ENCODE measurements around the gene IDH1. TPM values are rescaled to one million over a fixed set of nuclear protein-coding genes. Genes with fewer than 3 reads are reported as not detected.
"Not testable (repeated sequence)": the region's sequence is repeated elsewhere in the genome, so short reads cannot be mapped to it uniquely, and the experiment has no call there.

The IDH1 gene
- total and polyA plus RNA-seq, 7 experiments from 2014 or later, result 1.8 to 26.4 (median 16.0) TPM

- no peaks in the 10 kb centered on the region for H3K36me3 ChIP-seq (ENCODE audit: control insufficient read depth in 2 of 3, insufficient read depth in 3 of 3, low read length in 3 of 3)
- no peak overlapping the region for H3K4me3 ChIP-seq (ENCODE audit: low read length)
- ChIA-PET CTCF (no interaction called here), POLR2A (no interaction called here)
- H3K27me3 ChIP-seq (ENCODE audit: control insufficient read depth in 2 of 2, insufficient read depth in 2 of 2, low read length in 2 of 2), result no peaks in the 10 kb centered on the region
- intact Hi-C loops (cut with micrococcal nuclease), result no loop called here
- no peaks in the 10 kb centered on the region for H3K9me3 ChIP-seq (ENCODE audit: control insufficient read depth in 2 of 3, low read length in 3 of 3)
- Mint-ChIP-seq H3K9me3 (peaks cover 0 to 9% (median 2%) of the 10 kb centered on the region in 11 donors), H3K4me3 (no peak overlapping the region), H3K27ac (no peak overlapping the region), H3K4me1 (no peaks in the 10 kb centered on the region), H3K36me3 (peaks cover 0 to 3% (median 0%) of the 10 kb centered on the region in 5 donors), H3K27me3 (peaks cover 0 to 5% (median 0%) of the 10 kb centered on the region in 5 donors)
- ATAC-seq (no peak), DNase-seq (no peak)
- no peak overlapping the region for H3K27ac ChIP-seq (ENCODE audit: low read depth, low read length)
- H3K4me1 ChIP-seq (ENCODE audit: control insufficient read depth in 2 of 2, insufficient read depth in 2 of 2, low read length in 2 of 2), result no peaks in the 10 kb centered on the region
Measured at GRCh38 chr2:208222351-208222750, 32.5 kb downstream of the IDH1 start.

GRCh38 chr2:208221873-208222272 lies 33.0 kb downstream of the IDH1 start:
- CTCF ChIA-PET; POLR2A ChIA-PET; H3K9me3 Mint-ChIP-seq; H3K4me1 Mint-ChIP-seq; ATAC-seq; H3K27me3 Mint-ChIP-seq; H3K4me3 ChIP-seq (ENCODE audit: low read length); H3K36me3 ChIP-seq (ENCODE audit: control insufficient read depth in 2 of 3, insufficient read depth in 3 of 3, low read length in 3 of 3); DNase-seq; H3K36me3 Mint-ChIP-seq; H3K27ac ChIP-seq (ENCODE audit: low read depth, low read length); H3K4me1 ChIP-seq (ENCODE audit: control insufficient read depth in 2 of 2, insufficient read depth in 2 of 2, low read length in 2 of 2); intact Hi-C loops (cut with micrococcal nuclease); H3K4me3 Mint-ChIP-seq; H3K27ac Mint-ChIP-seq; H3K27me3 ChIP-seq (ENCODE audit: control insufficient read depth in 2 of 2, insufficient read depth in 2 of 2, low read length in 2 of 2); H3K9me3 ChIP-seq (ENCODE audit: control insufficient read depth in 2 of 3, low read length in 3 of 3): not testable (repeated sequence)

- POLR2A ChIA-PET, result no interaction called here
- DNase-seq, result no peak
- no peak overlapping the region for H3K27ac ChIP-seq (ENCODE audit: low read depth, low read length)
- H3K4me1 ChIP-seq (ENCODE audit: control insufficient read depth in 2 of 2, insufficient read depth in 2 of 2, low read length in 2 of 2), result no peaks in the 10 kb centered on the region
- peaks cover 0 to 2% (median 0%) of the 10 kb centered on the region in 7 donors for H3K4me1 Mint-ChIP-seq
- no peak overlapping the region for H3K27ac Mint-ChIP-seq
- ATAC-seq, result no peak
- no peaks in the 10 kb centered on the region for H3K27me3 ChIP-seq (ENCODE audit: control insufficient read depth in 2 of 2, insufficient read depth in 2 of 2, low read length in 2 of 2)
- intact Hi-C loops (cut with micrococcal nuclease), result no loop called here
- no peak overlapping the region for H3K4me3 ChIP-seq (ENCODE audit: low read length)
- H3K9me3 ChIP-seq (ENCODE audit: control insufficient read depth in 2 of 3, low read length in 3 of 3), result no peaks in the 10 kb centered on the region
- H3K4me3 Mint-ChIP-seq, result no peak overlapping the region
- CTCF ChIA-PET, result no interaction called here
- H3K9me3 Mint-ChIP-seq, result peaks cover 0 to 1% (median 0%) of the 10 kb centered on the region in 11 donors
- no peaks in the 10 kb centered on the region for H3K36me3 ChIP-seq (ENCODE audit: control insufficient read depth in 2 of 3, insufficient read depth in 3 of 3, low read length in 3 of 3)
- H3K27me3 Mint-ChIP-seq, result no peaks in the 10 kb centered on the region
- H3K36me3 Mint-ChIP-seq, result no peaks in the 10 kb centered on the region
Measured at GRCh38 chr2:208210688-208211451, 44.0 kb downstream of the IDH1 start.

- ATAC-seq (no peak), DNase-seq (no peak)
- Histone ChIP-seq H3K4me1 (ENCODE audit: control insufficient read depth in 2 of 2, insufficient read depth in 2 of 2, low read length in 2 of 2) (no peaks in the 10 kb centered on the region), H3K27me3 (ENCODE audit: control insufficient read depth in 2 of 2, insufficient read depth in 2 of 2, low read length in 2 of 2) (no peaks in the 10 kb centered on the region), H3K36me3 (ENCODE audit: control insufficient read depth in 2 of 3, insufficient read depth in 3 of 3, low read length in 3 of 3) (no peaks in the 10 kb centered on the region), H3K4me3 (ENCODE audit: low read length) (no peak overlapping the region), H3K27ac (ENCODE audit: low read depth, low read length) (no peak overlapping the region), H3K9me3 (ENCODE audit: control insufficient read depth in 2 of 3, low read length in 3 of 3) (no peaks in the 10 kb centered on the region)
- H3K4me1 Mint-ChIP-seq, result peaks cover 0 to 8% (median 7%) of the 10 kb centered on the region in 7 donors
- intact Hi-C loops (cut with micrococcal nuclease), result no loop called here
- no peak overlapping the region for H3K27ac Mint-ChIP-seq
- H3K4me3 Mint-ChIP-seq, result no peak overlapping the region
- POLR2A ChIA-PET, result no interaction called here
- no peaks in the 10 kb centered on the region for H3K36me3 Mint-ChIP-seq
- peaks cover 0 to 1% (median 0%) of the 10 kb centered on the region in 11 donors for H3K9me3 Mint-ChIP-seq
- CTCF ChIA-PET, result no interaction called here
- no peaks in the 10 kb centered on the region for H3K27me3 Mint-ChIP-seq
Measured at GRCh38 chr2:208208335-208209085, 46.4 kb downstream of the IDH1 start.

- Mint-ChIP-seq H3K4me3 (no peak overlapping the region), H3K9me3 (peaks cover 0 to 1% (median 0%) of the 10 kb centered on the region in 11 donors), H3K27ac (no peak overlapping the region), H3K4me1 (peaks cover 0 to 8% (median 7%) of the 10 kb centered on the region in 7 donors), H3K27me3 (no peaks in the 10 kb centered on the region), H3K36me3 (no peaks in the 10 kb centered on the region)
- no peaks in the 10 kb centered on the region for H3K27me3 ChIP-seq (ENCODE audit: control insufficient read depth in 2 of 2, insufficient read depth in 2 of 2, low read length in 2 of 2)
- no peak for DNase-seq
- CTCF ChIA-PET, result no interaction called here
- POLR2A ChIA-PET, result no interaction called here
- H3K4me3 ChIP-seq (ENCODE audit: low read length), result no peak overlapping the region
- intact Hi-C loops (cut with micrococcal nuclease), result no loop called here
- H3K9me3 ChIP-seq (ENCODE audit: control insufficient read depth in 2 of 3, low read length in 3 of 3), result no peaks in the 10 kb centered on the region
- no peaks in the 10 kb centered on the region for H3K4me1 ChIP-seq (ENCODE audit: control insufficient read depth in 2 of 2, insufficient read depth in 2 of 2, low read length in 2 of 2)
- H3K27ac ChIP-seq (ENCODE audit: low read depth, low read length), result no peak overlapping the region
- ATAC-seq, result no peak
- no peaks in the 10 kb centered on the region for H3K36me3 ChIP-seq (ENCODE audit: control insufficient read depth in 2 of 3, insufficient read depth in 3 of 3, low read length in 3 of 3)
Measured at GRCh38 chr2:208207769-208208168, 47.1 kb downstream of the IDH1 start.

- POLR2A ChIA-PET, result no interaction called here
- no peaks in the 10 kb centered on the region for H3K27me3 Mint-ChIP-seq
- H3K9me3 Mint-ChIP-seq, result peaks cover 0 to 1% (median 0%) of the 10 kb centered on the region in 11 donors
- H3K4me1 ChIP-seq (ENCODE audit: control insufficient read depth in 2 of 2, insufficient read depth in 2 of 2, low read length in 2 of 2), result no peaks in the 10 kb centered on the region
- intact Hi-C loops (cut with micrococcal nuclease), result no loop called here
- no peaks in the 10 kb centered on the region for H3K36me3 Mint-ChIP-seq
- H3K27me3 ChIP-seq (ENCODE audit: control insufficient read depth in 2 of 2, insufficient read depth in 2 of 2, low read length in 2 of 2), result no peaks in the 10 kb centered on the region
- H3K4me1 Mint-ChIP-seq, result peaks cover 0 to 8% (median 7%) of the 10 kb centered on the region in 7 donors
- DNase-seq, result peak in 1 of 9 donors; percentile 2
- no peak for ATAC-seq
- CTCF ChIA-PET, result no interaction called here
- H3K36me3 ChIP-seq (ENCODE audit: control insufficient read depth in 2 of 3, insufficient read depth in 3 of 3, low read length in 3 of 3), result no peaks in the 10 kb centered on the region
- peak overlapping the region in 1 of 10 donors; percentile 7 for H3K4me3 Mint-ChIP-seq
- H3K27ac Mint-ChIP-seq, result no peak overlapping the region
- H3K4me3 ChIP-seq (ENCODE audit: low read length), result no peak overlapping the region
- no peak overlapping the region for H3K27ac ChIP-seq (ENCODE audit: low read depth, low read length)
- H3K9me3 ChIP-seq (ENCODE audit: control insufficient read depth in 2 of 3, low read length in 3 of 3), result no peaks in the 10 kb centered on the region
Measured at GRCh38 chr2:208204166-208204565, 50.7 kb downstream of the IDH1 start.

GRCh38 chr2:208195531-208195930 lies 59.3 kb downstream of the IDH1 start:
- Mint-ChIP-seq H3K4me1 (peaks cover 0 to 1% (median 0%) of the 10 kb centered on the region in 7 donors), H3K4me3 (no peak overlapping the region), H3K27ac (no peak overlapping the region), H3K9me3 (no peaks in the 10 kb centered on the region), H3K36me3 (no peaks in the 10 kb centered on the region), H3K27me3 (peaks cover 0 to 5% (median 4%) of the 10 kb centered on the region in 5 donors)
- intact Hi-C loops (cut with micrococcal nuclease), result no loop called here
- DNase-seq, result no peak
- Histone ChIP-seq H3K4me3 (ENCODE audit: low read length) (no peak overlapping the region), H3K27me3 (ENCODE audit: control insufficient read depth in 2 of 2, insufficient read depth in 2 of 2, low read length in 2 of 2) (no peaks in the 10 kb centered on the region), H3K36me3 (ENCODE audit: control insufficient read depth in 2 of 3, insufficient read depth in 3 of 3, low read length in 3 of 3) (no peaks in the 10 kb centered on the region), H3K4me1 (ENCODE audit: control insufficient read depth in 2 of 2, insufficient read depth in 2 of 2, low read length in 2 of 2) (no peaks in the 10 kb centered on the region), H3K9me3 (ENCODE audit: control insufficient read depth in 2 of 3, low read length in 3 of 3) (no peaks in the 10 kb centered on the region), H3K27ac (ENCODE audit: low read depth, low read length) (no peak overlapping the region)
- no peak for ATAC-seq
- ChIA-PET CTCF (no interaction called here), POLR2A (no interaction called here)
